Brain microvascular endothelial cell (primary cell): ENCODE results near the gene TNFRSF19.

Experiments
- DNase-seq: peaks from one replicate; pipeline ENCODE4 v3.0.0-alpha.2; 2020
- H3K27ac ChIP-seq: fragments of 250-450 bp; sonication (Bioruptor Pico); 2 replicates; pipeline ENCODE4 v1.5.1; 2020; ENCODE audit warnings: mild to moderate bottlenecking, moderate library complexity
- H3K27me3 ChIP-seq: fragments of 250-450 bp; sonication (Bioruptor Pico); replicated peaks from 2 replicates; pipeline ENCODE4 v1.5.1; 2020; ENCODE audit warnings: mild to moderate bottlenecking
- H3K36me3 ChIP-seq: fragments of 250-450 bp; sonication (Bioruptor Pico); replicated peaks from 2 replicates; pipeline ENCODE4 v1.5.1; 2020; ENCODE audit warnings: mild to moderate bottlenecking
- H3K4me3 ChIP-seq: 2 replicates; pipeline ENCODE4 v1.5.1; 2011; ENCODE audit warnings: low read depth, mild to moderate bottlenecking, control low read depth, low read length, moderate library complexity
- CTCF ChIP-seq: IDR thresholded peaks from 2 replicates; pipeline ENCODE4 v1.5.1; 2011; ENCODE audit warnings: low read depth, mild to moderate bottlenecking, moderate library complexity, low read length, control low read depth, inconsistent platforms; ENCODE audit errors: missing control alignments
- in situ Hi-C: cut with HindIII; loops from 2 replicates; pipeline ENCODE4 v1.10.0; 2017; ENCODE audit warnings: low sequenced_read_pairs, low pct_ligation_motif_present

The TNFRSF19 gene

GRCh38 chr13:23612731-23613130 is 42.5 kb downstream of the TNFRSF19 start:
- no peaks in the 10 kb centered on the region for H3K36me3 ChIP-seq
- H3K27me3 ChIP-seq: no peaks in the 10 kb centered on the region
- H3K4me3 ChIP-seq: no peak overlapping the region
- no peak overlapping the region for H3K27ac ChIP-seq
- no peak for TF ChIP-seq CTCF
- in situ Hi-C loops: no loop called here
- DNase-seq: no peak

GRCh38 chr13:23613596-23613995 is 43.4 kb downstream of the TNFRSF19 start:
- no peak for DNase-seq

DNA sequence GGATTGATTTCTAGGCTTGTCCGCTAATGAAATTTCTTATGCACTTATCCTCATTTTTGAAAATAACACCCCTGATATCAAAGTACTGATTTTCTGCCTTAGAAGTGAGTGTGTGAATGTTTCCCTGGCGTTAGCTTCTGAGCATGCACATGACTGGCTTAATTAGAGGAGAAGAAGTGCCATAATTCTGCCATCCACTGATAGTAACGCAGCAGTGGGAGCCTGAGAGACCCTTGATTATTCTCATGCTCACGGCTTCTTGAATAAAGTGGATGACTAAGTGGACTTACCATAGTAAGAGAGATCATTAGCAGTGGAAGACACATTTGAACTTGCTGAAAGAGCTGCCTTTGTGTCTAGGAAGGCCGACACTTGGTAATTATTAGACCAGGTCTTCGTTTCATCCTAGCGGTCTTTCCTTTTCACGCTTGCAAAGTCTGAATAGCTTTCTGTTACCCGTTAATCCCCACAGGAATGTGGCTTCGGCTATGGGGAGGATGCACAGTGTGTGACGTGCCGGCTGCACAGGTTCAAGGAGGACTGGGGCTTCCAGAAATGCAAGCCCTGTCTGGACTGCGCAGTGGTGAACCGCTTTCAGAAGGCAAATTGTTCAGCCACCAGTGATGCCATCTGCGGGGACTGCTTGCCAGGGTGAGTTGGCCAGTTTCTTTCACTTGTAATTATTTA is 45.3 kb downstream of the TNFRSF19 start:
- Histone ChIP-seq H3K27me3 (no peaks in the 10 kb centered on the region), H3K27ac (no peak overlapping the region), H3K36me3 (no peaks in the 10 kb centered on the region), H3K4me3 (no peak overlapping the region)
- no peak for TF ChIP-seq CTCF
- in situ Hi-C loops: no loop called here
- no peak for DNase-seq

More at GRCh38 chr13:23613596-23613995, 43.4 kb downstream of the TNFRSF19 start:
- in situ Hi-C loops: no loop called here
- TF ChIP-seq CTCF: no peak
- no peaks in the 10 kb centered on the region for H3K36me3 ChIP-seq
- H3K27me3 ChIP-seq: no peaks in the 10 kb centered on the region
- H3K27ac ChIP-seq: no peak overlapping the region
- H3K4me3 ChIP-seq: no peak overlapping the region

DNA sequence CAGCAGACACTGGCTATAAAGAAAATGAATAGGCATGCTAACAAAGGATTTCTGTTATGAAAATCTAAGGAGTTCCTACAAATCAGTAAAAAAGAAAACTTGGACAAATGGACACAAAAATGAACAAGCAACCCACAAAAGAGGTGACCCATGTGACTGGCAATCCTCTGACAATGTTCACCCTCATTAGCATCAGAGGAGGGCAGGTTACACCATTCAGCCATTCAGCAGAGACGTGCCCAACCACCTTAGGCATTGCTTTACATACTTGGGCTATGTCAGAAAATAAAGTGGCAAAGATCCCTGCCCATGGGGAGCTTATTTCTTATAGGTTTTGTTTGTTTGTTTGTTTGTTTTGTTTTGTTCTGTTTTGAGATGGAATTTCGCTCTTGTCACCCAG is 46.0 kb downstream of the TNFRSF19 start:
- Histone ChIP-seq H3K27me3 (no peaks in the 10 kb centered on the region), H3K27ac (no peak overlapping the region), H3K36me3 (no peaks in the 10 kb centered on the region), H3K4me3 (no peak overlapping the region)
- TF ChIP-seq CTCF: no peak
- no peak for DNase-seq
- in situ Hi-C loops: no loop called here

DNA sequence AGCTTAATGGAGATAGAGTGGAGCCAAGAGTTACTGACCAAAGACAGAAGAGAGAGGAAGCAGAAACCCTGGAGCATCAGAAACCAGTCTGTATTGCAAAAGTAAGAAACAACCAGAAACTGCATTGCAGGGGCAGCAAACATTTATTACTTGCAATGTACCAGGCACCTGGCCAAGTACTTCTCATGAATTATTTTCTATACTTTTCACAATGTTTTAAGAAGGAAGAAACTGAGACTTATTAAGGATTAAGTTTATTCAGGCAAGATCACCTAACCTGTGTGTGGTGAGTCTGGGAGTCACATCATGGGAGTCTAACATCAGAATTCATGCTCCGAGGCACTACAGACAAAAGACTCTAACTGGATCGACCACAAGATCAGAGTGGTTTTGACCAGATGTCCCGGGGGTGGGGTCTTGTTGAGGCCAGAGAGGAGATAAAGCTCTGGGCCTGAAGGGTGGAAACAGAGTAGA is 47.4 kb downstream of the TNFRSF19 start:
- no peak for TF ChIP-seq CTCF
- no peaks in the 10 kb centered on the region for H3K27me3 ChIP-seq
- H3K27ac ChIP-seq: peak overlapping the region; percentile 97
- DNase-seq: peak; percentile 94
- in situ Hi-C loops: no loop called here
- no peaks in the 10 kb centered on the region for H3K36me3 ChIP-seq
- no peak overlapping the region for H3K4me3 ChIP-seq

GRCh38 chr13:23618341-23618740 is 48.1 kb downstream of the TNFRSF19 start:
- no peak overlapping the region for H3K4me3 ChIP-seq
- in situ Hi-C loops: no loop called here
- H3K27me3 ChIP-seq: no peaks in the 10 kb centered on the region
- peak overlapping the region; percentile 97 for H3K27ac ChIP-seq
- TF ChIP-seq CTCF: no peak
- H3K36me3 ChIP-seq: no peaks in the 10 kb centered on the region
- DNase-seq: peak; percentile 99
